Measurements from ENCODE around the gene HSCB.
"Not testable (repeated sequence)": the region's sequence is repeated elsewhere in the genome, so short reads cannot be mapped to it uniquely, and the experiment has no call there.

Gene HSCB

DNA sequence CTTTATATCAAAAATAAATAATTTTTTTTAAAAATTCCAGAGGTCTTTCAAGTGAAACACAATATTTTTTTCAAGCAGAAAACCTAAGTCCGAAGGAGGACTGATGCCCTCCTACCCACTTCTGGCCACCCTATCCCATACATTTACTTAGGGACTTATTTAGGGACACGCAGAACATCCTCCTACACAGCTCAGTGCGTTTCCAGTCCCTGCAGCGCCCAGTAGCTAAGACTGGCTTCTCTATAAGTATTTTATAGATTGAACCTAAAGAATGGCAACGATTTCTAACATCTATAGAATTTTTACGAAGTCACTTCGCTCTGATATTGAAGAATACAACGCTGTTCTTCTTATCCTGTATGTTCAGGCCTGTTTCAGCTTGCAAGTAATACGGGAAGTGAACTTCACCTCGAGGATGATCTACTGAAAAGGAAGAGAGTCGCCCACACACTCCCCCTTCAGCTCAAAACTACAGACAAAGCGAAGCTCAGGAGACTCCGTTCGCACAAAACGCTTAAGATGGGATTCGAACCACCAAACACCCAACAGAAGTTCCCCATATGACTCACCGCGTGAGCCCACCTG is 547 bp upstream of the HSCB start:
- DNase-seq = no peak

DNA sequence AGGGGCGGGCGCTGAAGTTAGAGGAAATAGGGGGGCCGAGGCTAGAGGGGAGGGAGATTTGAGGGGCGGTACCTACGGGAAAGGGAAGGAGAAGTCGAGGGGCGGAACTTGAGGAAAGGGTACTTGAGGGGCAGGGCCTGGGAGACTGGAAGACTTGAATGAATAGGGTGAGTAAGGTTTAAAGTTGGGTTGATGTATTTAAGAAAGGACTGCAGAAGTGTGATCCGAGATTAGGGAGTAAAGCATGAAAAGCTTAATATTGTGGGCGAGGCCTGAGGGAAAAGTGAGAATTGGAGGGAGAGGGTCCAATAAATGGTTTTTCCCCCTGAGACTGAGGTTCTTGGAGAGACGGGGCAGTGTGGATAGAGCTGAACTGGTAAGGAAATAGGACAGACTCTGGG is 723 bp downstream of the HSCB start:
- peak; percentile 88 for DNase-seq

DNA sequence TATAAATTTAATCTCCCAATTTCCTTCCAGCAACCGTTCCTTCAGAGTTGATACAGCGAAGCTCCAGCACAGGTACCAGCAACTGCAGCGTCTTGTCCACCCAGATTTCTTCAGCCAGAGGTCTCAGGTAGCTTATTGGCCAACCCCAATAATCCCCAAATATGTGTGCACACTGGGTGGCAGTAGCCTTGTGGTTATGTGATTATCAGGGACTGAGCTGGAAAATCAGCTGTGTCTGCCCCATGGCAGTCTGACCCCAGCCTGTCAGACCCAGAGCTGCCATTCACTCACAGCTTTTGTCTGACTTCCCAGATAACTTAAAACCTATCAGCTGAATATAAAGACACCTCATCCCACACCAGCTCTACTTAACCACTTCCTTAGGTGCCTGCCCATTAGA is 2.0 kb downstream of the HSCB start:
- DNase-seq = no peak

DNA sequence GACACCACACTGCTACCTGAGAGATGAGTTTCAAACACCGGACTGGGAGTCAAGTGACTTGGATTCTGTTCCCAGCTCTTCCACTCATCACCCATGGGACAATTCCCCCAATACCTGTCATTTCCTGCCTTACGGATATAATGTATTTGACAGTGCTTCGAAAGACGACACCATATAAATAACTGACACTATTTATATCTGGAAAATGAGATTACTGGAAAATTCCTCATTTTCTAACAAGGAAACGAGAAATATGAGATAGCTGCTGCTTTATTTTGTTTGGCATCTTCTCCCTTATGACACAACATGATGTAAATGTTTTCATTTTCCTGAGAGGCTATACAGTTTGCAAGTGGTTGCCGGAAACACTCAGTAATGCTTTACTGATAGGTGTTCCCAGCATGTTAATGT is 8.6 kb downstream of the HSCB start:
- no peak for DNase-seq

GRCh38 chr22:28754512-28754911 is 12.7 kb downstream of the HSCB start:
- DNase-seq = not testable (repeated sequence)

DNA sequence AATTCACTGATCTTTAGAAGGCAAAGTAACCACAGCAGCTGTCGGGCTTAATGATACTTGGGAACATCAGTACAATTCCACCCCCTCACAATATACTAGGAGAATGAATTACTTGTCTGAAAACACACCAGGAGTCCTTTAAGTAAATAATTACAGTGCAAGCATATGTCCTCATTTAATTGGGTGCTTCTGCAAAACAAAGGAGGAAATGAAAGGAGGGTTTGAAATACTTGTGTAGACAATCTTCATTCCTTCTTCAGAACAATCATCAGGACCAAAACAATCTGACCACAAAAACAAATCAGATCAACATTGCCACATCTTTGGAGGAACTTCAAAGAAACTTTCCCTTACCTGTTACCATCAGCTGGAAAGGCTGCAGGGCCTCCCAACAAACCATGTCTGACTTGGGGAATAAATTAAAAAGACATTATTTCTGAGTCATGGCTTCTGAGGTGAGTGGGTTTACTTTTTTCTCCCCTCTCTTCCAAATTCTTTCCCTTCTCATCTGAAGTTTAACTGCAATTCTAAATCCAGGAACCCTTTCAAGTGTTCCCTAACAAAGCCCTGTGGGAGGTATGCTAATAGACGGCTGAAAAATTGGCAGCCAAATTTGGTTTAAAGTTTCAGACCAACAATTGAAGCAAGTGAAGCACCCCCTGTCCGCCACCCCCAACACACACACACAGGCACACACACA is 18.2 kb downstream of the HSCB start:
- no peak for DNase-seq

DNA sequence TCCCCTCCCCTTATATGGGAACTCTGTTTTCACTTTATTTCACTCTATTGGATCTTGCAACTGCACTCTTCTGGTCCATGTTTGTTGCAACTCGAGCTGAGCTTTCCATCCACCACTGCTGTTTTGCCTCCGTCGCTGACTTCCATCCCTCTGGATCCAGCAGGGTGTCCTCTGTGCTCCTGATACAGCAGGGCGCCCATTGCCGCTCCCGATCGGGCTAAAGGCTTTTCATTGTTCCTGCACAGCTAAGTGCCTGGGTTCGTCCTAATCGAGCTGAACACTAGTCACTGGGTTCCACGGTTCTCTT is 19.6 kb downstream of the HSCB start:
- DNase-seq = no peak

DNA sequence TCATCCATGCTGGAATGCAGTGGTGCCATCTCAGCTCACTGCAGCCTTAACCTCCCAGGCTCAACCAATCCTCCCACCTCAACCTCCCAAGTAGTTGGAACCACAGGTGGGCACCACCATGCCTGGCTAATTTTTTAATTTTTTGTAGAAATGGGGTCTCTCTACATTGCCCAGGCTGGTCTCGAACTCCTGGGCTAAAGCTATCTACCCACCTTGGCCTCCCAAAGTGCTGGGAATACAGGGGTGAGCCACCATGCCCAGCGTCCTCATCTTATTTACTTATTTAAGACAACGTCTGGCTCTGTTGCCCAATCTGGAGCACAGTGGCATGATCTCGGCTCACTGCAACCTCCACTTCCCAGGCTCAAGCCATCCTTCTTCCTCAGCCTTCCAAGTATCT is 20.2 kb downstream of the HSCB start:
- not testable (repeated sequence) for DNase-seq

DNA sequence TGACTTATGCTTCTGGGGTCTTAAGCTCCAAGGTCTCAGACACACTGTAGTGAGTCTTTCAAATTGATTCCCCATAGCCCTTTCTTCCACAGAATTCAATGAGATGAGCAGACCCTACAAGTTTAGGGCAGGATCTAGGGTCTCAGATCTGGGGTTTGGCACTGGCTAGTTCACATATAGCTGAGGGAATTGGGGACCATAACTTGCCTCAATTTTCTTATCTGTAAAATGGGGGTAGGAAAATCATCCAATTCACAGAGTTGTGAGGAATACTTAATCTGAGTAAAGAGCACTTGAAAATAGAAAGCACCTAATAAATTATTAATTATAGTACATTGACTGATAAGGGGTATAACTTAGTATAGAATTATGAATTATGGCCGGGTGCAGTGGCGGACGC is 24.8 kb downstream of the HSCB start:
- no peak for DNase-seq

GRCh38 chr22:28768701-28769393 is 27.0 kb downstream of the HSCB start:
- DNase-seq = no peak

DNA sequence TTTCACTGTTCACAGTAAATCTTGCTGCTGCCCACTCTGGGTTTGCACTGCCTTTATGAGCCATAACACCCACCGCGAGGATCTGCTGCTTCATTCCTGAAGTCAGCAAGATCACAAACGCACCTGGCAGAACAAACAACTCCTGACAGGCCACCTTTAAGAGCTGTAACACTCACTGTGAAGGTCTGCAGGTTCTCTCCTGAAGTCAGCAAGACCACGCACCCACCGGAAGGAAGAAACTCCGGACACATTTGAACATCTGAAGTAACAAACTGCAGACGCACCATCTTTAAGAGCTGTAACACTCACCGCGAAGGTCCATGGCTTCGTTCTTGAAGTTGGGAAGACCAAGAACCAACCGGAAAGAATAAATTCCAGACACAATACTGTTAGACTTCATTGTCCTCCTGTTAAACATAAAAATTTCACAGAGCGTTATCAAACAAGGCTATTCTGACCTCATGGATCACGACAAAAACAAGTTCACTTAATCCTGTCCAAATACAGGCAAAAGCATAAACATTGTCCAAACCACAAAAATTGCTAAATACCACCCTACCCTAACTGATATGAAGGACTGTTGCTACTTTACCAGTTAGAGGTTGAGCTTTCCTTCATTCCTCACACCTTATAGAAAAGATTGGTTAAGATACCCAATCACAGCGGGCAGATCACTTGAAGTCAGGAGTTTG is 27.7 kb downstream of the HSCB start:
- no peak for DNase-seq

GRCh38 chr22:28771195-28771791 is 29.5 kb downstream of the HSCB start:
- DNase-seq = no peak

DNA sequence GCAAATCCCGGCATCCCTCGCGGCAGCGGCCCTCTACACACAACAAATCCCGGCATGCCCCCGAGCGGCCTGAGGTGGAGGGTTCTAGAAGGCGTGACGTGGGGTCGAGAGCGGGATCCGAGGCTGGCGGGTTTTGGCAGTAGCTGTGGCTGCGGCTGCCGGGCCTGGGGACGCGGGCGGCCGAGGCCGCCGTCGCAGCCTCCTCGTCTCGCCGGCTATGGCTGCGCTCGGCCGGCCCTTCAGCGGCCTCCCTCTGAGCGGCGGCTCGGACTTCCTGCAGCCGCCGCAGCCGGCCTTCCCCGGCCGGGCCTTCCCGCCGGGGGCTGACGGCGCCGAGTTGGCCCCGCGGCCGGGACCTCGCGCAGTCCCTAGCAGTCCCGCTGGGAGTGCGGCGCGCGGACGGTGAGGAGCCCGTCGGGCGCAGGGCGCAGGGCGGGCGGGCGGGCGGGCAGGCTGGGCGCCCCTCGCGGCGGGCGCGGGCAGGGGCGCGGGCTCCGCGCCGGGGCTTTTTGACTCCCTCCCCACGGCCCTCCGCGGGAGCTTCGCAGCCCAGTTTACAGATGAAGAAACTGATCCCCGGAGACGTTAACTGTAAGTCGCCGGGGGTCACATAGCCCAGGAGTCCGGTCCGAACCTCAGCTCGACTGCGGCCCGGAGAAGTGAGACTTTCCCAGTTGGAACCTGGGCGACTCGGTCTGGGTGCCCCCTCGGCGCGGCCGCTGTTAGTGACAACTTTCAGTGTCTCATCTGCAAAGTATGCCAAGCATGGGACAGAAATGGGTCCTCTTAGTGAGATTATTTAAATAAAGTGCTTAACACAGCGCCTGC is 31.0 kb downstream of the HSCB start, which contains the start of gene CCDC117:
CCDC117 (plus strand) TSS at position 63 of the 828 bp plus-strand sequence; CDS start at position 218, 155 bp downstream.
- DNase-seq = peak; percentile 72

GRCh38 chr22:28773461-28773867 is 31.6 kb downstream of the HSCB start:
- no peak for DNase-seq

DNA sequence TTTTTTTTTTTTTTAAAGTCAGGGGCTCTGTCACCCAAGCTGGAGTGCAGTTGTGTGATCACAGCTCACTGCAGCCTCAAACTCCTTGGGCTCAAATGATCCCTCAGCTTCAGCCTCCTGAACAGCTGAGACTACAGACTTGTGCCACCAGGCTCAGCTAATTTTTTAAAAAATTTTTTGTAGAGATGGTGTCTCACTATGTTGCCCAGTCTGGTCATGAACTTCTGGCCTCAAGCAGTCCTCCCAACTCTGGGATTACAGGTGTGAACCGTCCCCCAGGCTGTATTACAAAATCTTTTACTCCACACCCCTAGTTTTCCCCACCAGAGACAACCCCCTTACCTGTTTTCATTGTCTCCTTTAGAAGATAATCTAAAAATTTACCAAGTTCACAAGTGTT is 32.5 kb downstream of the HSCB start:
- no peak for DNase-seq

DNA sequence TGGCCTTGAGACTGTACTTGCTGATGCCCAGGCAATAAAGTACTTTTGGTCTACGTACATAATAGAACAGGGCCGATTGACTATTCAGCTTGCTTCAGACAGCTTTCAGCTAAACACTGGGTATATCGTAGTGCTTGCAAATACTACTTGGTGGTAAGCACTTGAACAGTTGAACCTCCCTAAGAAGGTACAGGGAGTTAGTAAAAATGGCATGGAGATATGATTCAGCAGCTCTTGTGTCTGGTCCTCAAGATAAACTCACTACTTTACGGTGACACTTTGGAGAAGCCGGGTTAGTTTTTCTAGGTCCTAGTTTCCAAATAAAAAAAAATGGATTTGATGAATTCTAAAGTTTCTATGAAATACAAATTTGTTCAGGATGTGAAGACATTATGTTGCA is 38.0 kb downstream of the HSCB start:
- no peak for DNase-seq

DNA sequence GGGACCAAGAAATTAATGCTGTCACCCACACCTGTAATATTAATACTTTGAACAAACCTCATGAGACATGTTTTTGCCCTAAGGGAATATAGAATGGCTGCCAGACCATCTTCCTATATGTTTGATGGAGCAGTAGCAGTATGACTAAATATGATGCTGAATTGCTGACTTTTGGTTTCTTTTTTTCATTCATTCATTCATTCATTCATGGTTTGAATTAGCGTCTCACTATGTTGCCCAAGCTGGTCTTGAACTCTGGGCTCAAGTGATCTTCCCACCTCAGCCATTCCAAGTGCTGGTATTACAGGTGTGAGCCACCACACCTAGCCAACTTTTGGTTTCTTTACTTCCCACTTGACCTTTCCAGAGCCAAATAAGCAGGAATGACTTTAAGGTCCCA is 38.5 kb downstream of the HSCB start:
- DNase-seq = no peak

DNA sequence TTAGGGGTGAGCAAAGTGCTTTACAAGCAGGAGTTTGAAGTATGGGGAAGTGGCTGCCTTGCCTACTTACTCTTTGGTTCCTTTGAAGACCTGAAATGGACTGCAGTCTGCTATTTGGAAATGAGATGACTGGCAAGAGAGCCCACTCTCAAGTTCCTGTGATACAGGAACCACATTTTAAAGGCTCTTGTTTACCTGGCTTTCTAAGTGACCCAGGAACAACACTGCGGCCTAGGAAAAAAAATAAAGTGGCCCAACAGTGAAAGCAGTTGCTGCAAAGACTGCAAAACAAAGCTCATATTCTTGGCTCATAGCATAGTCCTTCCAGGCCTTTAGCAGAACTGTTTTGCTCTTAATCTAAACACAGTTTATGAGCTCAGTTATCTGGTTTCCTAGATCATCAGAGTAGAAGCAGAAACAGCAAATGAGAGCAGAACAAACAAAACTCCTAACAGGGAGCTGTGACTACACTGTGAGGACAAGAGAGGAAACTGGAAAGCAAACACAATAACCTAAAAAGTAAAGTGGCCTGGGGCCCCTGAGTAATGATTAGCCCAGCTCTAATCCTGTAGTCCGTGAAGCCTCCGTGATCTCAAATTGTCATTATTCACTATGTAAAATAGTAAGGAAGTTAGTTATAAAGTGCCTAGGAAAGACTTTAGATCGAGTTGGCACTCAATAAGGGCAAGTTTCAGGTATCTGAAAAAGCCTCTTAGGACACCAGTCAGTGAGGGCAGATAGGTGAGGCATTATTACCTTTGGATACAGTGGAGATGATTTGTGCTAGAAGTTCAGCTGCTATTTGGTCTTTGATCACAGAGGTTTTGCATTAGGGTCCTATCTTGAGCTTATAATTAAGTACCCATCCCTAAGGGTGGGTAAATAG is 42.2 kb downstream of the HSCB start:
- DNase-seq = peak; percentile 35

GRCh38 chr22:28788601-28789000 is 46.8 kb downstream of the HSCB start:
- no peak for DNase-seq

- DNase-seq = no peak
These were observed 49.3 kb downstream of the HSCB start for GRCh38 chr22:28791124-28791523.

- DNase-seq = no peak
These were observed 50.1 kb downstream of the HSCB start for GRCh38 chr22:28791841-28792490.

All from NCI-H510A (cell line).